A673 (cell line): ENCODE data around the gene STPG4. TPM values are rescaled to one million over a fixed set of nuclear protein-coding genes. Genes with fewer than 3 reads are reported as not detected.
A peak's percentile ranks its signal among the peaks of the same experiment; 100 is the strongest.

Experiments
- BruUV-seq: library from RNA; stranded (reverse); fragments of 400-500 nt; replicated peaks from 2 replicates; lab custom pipeline; 2021; lab: Mats Ljungman, UMichigan
- CTCF ChIA-PET: fragments of 300-600 bp; sonication (Branson Sonifier 250); formaldehyde crosslinking; loops from one replicate; lab custom pipeline; 2022; ENCODE audit warnings: antibody characterized with exemption; lab: Charles Lee
- POLR2A ChIA-PET: fragments of 300-600 bp; sonication (Branson Sonifier 250); formaldehyde crosslinking; loops from one replicate; lab custom pipeline; 2022; ENCODE audit warnings: antibody characterized with exemption; ENCODE audit not compliant: low non-redundant PET; lab: Charles Lee
- DNase-seq: peaks from one replicate; pipeline ENCODE4 v3.0.0-alpha.2; 2015; ENCODE audit warnings: low spot score
- H3K27ac ChIP-seq: fragments of 200-600 bp; sonication (generic); 2 replicates; pipeline ENCODE4 v1.5.1; 2016; ENCODE audit warnings: mixed run types, low read depth, mild to moderate bottlenecking, mixed read lengths, antibody characterized with exemption, low read length; ENCODE audit not compliant: poor library complexity, severe bottlenecking
- H3K27me3 ChIP-seq: fragments of 200-600 bp; sonication (generic); replicated peaks from 2 replicates; pipeline ENCODE4 v1.6.1; 2017; ENCODE audit warnings: mixed run types, low read depth, mild to moderate bottlenecking, mixed read lengths, antibody characterized with exemption, low read length; ENCODE audit not compliant: insufficient read depth, poor library complexity
- H3K36me3 ChIP-seq: fragments of 200-600 bp; sonication (generic); 2 replicates; pipeline ENCODE4 v1.6.1; 2016; ENCODE audit warnings: mixed run types, mild to moderate bottlenecking, mixed read lengths, antibody characterized with exemption, low read length; ENCODE audit not compliant: insufficient read depth, poor library complexity, severe bottlenecking
- H3K4me1 ChIP-seq: fragments of 200-600 bp; sonication (generic); 2 replicates; pipeline ENCODE4 v1.6.1; 2017; ENCODE audit warnings: mixed run types, mild to moderate bottlenecking, mixed read lengths, antibody characterized with exemption, low read length; ENCODE audit not compliant: insufficient read depth, poor library complexity, severe bottlenecking
- H3K4me3 ChIP-seq: fragments of 200-600 bp; sonication (generic); 2 replicates; pipeline ENCODE4 v1.5.1; 2016; ENCODE audit warnings: low read depth, mixed run types, mild to moderate bottlenecking, mixed read lengths, low read length; ENCODE audit not compliant: poor library complexity, severe bottlenecking
- H3K9me3 ChIP-seq: fragments of 200-600 bp; sonication (generic); 2 replicates; pipeline ENCODE4 v1.6.1; 2016; ENCODE audit warnings: mixed run types, low read depth, mild to moderate bottlenecking, mixed read lengths, antibody characterized with exemption, low read length; ENCODE audit not compliant: poor library complexity, severe bottlenecking
- CTCF ChIP-seq: fragments of 300-800, 200-600 bp; sonication (generic); conservative IDR thresholded peaks from 2 replicates; pipeline ENCODE4 v1.5.1; 2017; ENCODE audit warnings: low read depth, mild to moderate bottlenecking, antibody characterized with exemption, low read length, moderate library complexity, mixed read lengths
- EZH2 ChIP-seq: fragments of 200-600 bp; sonication (generic); IDR thresholded peaks from 2 replicates; pipeline ENCODE4 v1.6.1; 2017; ENCODE audit warnings: borderline replicate concordance, low read depth, mild to moderate bottlenecking, mixed read lengths, antibody characterized with exemption, low read length; ENCODE audit not compliant: poor library complexity, severe bottlenecking
- intact Hi-C: fragments of 100-400 bp; cut with micrococcal nuclease; formaldehyde crosslinking; loops from one replicate; pipeline ENCODE4 v1.10.0; 2022; ENCODE audit not compliant: unreplicated experiment
- total RNA-seq: library from RNA; stranded (reverse); gene quantifications from 2 replicates; pipeline ENCODE4 v1.2.3, GENCODE V29; 2021

Gene STPG4
- total RNA-seq, 1 experiment from 2014 or later: 0.75 TPM

DNA sequence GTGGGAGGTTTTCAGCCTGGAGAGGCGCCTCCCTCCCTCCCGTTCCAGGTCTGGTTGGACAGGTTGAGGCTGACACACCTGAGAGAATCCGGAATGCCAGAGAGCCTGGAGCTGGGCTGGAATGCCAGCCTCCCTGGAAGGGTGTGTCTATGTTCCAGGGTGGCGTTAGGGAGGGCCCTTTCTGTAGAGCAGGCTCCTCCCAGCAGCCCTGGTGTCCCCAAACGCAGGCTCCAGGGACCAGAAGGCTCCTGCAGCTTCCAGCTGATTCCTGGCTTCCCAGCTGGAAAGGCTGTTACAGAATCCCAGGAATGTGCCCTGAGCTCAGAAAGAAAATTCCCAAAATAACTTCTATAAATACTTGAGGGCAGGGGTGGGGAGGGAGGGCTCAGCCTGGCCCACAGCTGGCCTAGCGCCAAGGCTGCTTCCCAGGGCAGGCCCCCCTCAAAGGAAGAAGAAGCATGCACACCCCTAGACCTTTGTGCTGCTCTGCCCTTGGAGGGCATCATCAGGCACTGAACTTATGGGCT, 85.4 kb downstream of the STPG4 start:
- no peak for TF ChIP-seq CTCF
- no peak for TF ChIP-seq EZH2
- POLR2A ChIA-PET: no interaction called here
- no peaks in the 10 kb centered on the region for H3K36me3 ChIP-seq
- no peak overlapping the region for H3K4me3 ChIP-seq
- intact Hi-C loops: no loop called here
- no TSS peak for BruUV-seq
- H3K4me1 ChIP-seq: peaks cover 8% of the 10 kb centered on the region
- H3K9me3 ChIP-seq: no peaks in the 10 kb centered on the region
- peak; percentile 29 for DNase-seq
- no peak overlapping the region for H3K27ac ChIP-seq
- no peaks in the 10 kb centered on the region for H3K27me3 ChIP-seq
- CTCF ChIA-PET: no interaction called here

DNA sequence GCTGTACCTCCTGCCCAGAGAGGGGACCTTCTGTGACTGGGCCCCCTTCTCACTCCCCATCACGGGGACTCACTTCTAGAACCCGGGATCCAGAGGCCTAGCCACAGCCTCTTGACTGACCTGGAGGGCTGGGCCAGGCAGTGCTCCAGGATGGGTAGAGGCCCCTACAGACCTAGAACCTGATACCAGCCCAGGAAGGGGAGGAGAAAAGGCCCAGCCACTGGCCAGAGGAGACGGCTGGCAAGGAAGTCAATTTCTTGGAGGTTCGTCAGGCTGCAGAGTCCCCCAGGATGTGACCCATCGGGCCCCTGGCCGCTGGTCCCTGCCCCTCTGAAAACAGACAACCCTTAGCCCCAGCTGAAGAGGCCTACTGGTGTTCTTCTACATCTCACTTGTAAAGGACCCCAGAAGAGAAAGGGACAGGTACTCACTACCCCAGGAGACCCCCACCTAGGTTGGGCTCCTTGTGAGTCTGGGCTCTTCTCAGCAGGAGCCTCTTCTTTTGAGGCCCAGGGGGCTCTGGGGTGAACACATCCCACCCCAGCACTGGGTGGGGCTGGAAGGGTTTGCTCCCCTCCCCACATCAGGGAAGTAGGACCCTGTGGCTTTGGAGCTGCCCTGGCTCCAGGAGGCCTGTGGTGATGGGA, 86.0 kb downstream of the STPG4 start:
- intact Hi-C loops: no loop called here
- TF ChIP-seq CTCF: no peak
- no peak for TF ChIP-seq EZH2
- H3K9me3 ChIP-seq: no peaks in the 10 kb centered on the region
- H3K27me3 ChIP-seq: no peaks in the 10 kb centered on the region
- no peaks in the 10 kb centered on the region for H3K36me3 ChIP-seq
- DNase-seq: no peak
- H3K4me1 ChIP-seq: peaks cover 8% of the 10 kb centered on the region
- no peak overlapping the region for H3K4me3 ChIP-seq
- BruUV-seq: no TSS peak
- no peak overlapping the region for H3K27ac ChIP-seq
- ChIA-PET CTCF (no interaction called here), POLR2A (no interaction called here)

DNA sequence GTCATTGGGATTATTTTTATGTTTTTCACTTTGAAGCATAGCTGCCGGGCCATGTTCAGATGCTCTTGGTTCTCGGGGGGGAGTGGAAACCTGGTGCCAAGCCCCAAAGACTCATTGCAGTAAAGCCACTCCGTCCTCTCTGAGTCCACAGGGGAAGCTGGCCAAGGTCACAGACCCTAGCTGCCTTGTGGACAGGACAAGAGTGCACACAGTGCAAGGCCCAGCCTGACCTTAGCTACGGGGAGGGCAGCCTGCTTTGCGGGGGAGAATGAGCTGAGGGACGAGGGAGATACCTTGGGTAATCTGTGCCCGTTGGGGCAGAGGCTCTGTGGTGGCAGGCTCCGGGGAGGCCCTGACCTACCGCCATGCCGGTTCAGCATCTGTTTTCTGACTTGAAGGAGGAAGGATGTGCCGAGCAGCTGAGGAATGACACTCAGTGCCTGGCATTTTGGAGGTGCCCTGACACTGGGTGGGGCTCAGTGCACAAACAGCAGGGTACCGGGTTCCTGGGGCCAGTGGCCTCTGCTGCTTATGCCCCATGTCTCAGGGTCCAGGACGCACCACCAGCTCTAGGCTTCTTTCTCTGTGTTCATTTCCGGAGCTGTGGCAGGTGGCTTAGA, 87.2 kb downstream of the STPG4 start:
- Histone ChIP-seq H3K36me3 (no peaks in the 10 kb centered on the region), H3K27ac (no peak overlapping the region), H3K4me1 (peaks cover 8% of the 10 kb centered on the region), H3K4me3 (no peak overlapping the region), H3K9me3 (no peaks in the 10 kb centered on the region), H3K27me3 (no peaks in the 10 kb centered on the region)
- no peak for DNase-seq
- BruUV-seq: no TSS peak
- TF ChIP-seq EZH2 (no peak), CTCF (no peak)
- ChIA-PET CTCF (no interaction called here), POLR2A (no interaction called here)
- intact Hi-C loops: no loop called here
